Measurements from ENCODE around the gene MINDY4.
"Not testable (repeated sequence)": the region's sequence is repeated elsewhere in the genome, so short reads cannot be mapped to it uniquely, and the experiment has no call there.

The MINDY4 gene

GRCh38 chr7:30831936-30832335 lies 60.7 kb downstream of the MINDY4 start:
- DNase-seq, result no peak

- not testable (repeated sequence) for DNase-seq
Measured at GRCh38 chr7:30834017-30834674, 62.9 kb downstream of the MINDY4 start.

- no peak for DNase-seq
Measured at GRCh38 chr7:30835396-30835915, 64.2 kb downstream of the MINDY4 start.

GRCh38 chr7:30836991-30837390 lies 65.8 kb downstream of the MINDY4 start:
- no peak for DNase-seq

GRCh38 chr7:30837581-30837980 lies 66.4 kb downstream of the MINDY4 start:
- no peak for DNase-seq

- no peak for DNase-seq
Measured at GRCh38 chr7:30838008-30838407, 66.8 kb downstream of the MINDY4 start.

GRCh38 chr7:30840141-30841024 lies 69.2 kb downstream of the MINDY4 start:
- no peak for DNase-seq

- DNase-seq, result no peak
Measured at GRCh38 chr7:30841025-30841735, 70.0 kb downstream of the MINDY4 start.

GRCh38 chr7:30841801-30842541 lies 70.8 kb downstream of the MINDY4 start:
- peak in 2 of 58 donors; percentile 11 to 16 for DNase-seq

GRCh38 chr7:30842542-30843451 lies 71.6 kb downstream of the MINDY4 start:
- DNase-seq, result peak in 3 of 58 donors; percentile 52 to 61 (median 57)

- no peak for DNase-seq
Measured at GRCh38 chr7:30843741-30844482, 72.7 kb downstream of the MINDY4 start.

GRCh38 chr7:30844483-30844874 lies 73.3 kb downstream of the MINDY4 start:
- no peak for DNase-seq

GRCh38 chr7:30844916-30845315 lies 73.7 kb downstream of the MINDY4 start:
- no peak for DNase-seq

- peak in 17 of 58 donors; percentile 10 to 46 (median 34) for DNase-seq
Measured at GRCh38 chr7:30845426-30846135, 74.4 kb downstream of the MINDY4 start.

GRCh38 chr7:30846378-30846777 lies 75.2 kb downstream of the MINDY4 start:
- DNase-seq, result no peak

GRCh38 chr7:30848121-30848855 lies 77.1 kb downstream of the MINDY4 start:
- DNase-seq, result no peak

- DNase-seq, result no peak
Measured at GRCh38 chr7:30849565-30849964, 78.3 kb downstream of the MINDY4 start.

- DNase-seq, result no peak
Measured at GRCh38 chr7:30850426-30850825, 79.2 kb downstream of the MINDY4 start.
